Colonic mucosa (tissue), 4 donors: Measurements from ENCODE around the gene NAGK. TPM values are rescaled to one million over a fixed set of nuclear protein-coding genes. Genes with fewer than 3 reads are reported as not detected.
"Not testable (repeated sequence)": the region's sequence is repeated elsewhere in the genome, so short reads cannot be mapped to it uniquely, and the experiment has no call there.

ENCODE experiments used
- DNase-seq: peaks from one replicate; pipeline ENCODE4 v3.0.0-alpha.2; 2020
- H3K27ac ChIP-seq: fragments of 200-600 bp; one replicate; pipeline ENCODE4 v1.8.0; 2021
- H3K27me3 ChIP-seq: fragments of 200-600 bp; one replicate; pipeline ENCODE4 v1.8.0; 2021
- H3K36me3 ChIP-seq: fragments of 200-600 bp; one replicate; pipeline ENCODE4 v1.8.0; 2021
- H3K4me1 ChIP-seq: fragments of 200-600 bp; one replicate; pipeline ENCODE4 v1.8.0; 2021; ENCODE audit warnings: mild to moderate bottlenecking
- H3K4me3 ChIP-seq: fragments of 200-600 bp; one replicate; pipeline ENCODE4 v1.8.0; 2021
- H3K9ac ChIP-seq, 2 donors: one replicate each; pipeline ENCODE4 v1.7.0; 2013; ENCODE audit warnings: control low read depth in 2 of 2, low read depth in 2 of 2, low read length in 2 of 2
- H3K9me3 ChIP-seq: fragments of 200-600 bp; one replicate; pipeline ENCODE4 v1.8.0; 2021
- intact Hi-C: fragments of 100-400 bp; cut with DNase I; formaldehyde crosslinking; loops from one replicate; pipeline ENCODE4 v1.14.1; 2022
- total RNA-seq, 2 donors: library from RNA; stranded (reverse); fragmentation: NEBNext Ultra II Directional in 1 of 2; extraction: Animal tissue kit (Norgen Biotek cat#: 25700) in 1 of 2; gene quantifications; one replicate each; pipeline ENCODE4 v1.2.1, GENCODE V29; 2021
- TF ChIP-seq, protein P1 (sequence below): fragments of 200-600 bp; IDR thresholded peaks from one replicate; pipeline ENCODE4 v1.8.0; 2022; ENCODE audit warnings: antibody characterized with exemption, mild to moderate bottlenecking
- donor health status: healthy.
- donor health status: DM: no; HTN: no; CAD: no.
- donor health status: DM: no; HTN: no; CAD: no.

Gene NAGK
- total RNA-seq, 2 donors from 2014 or later = 55.6 to 68.4 TPM

GRCh38 chr2:71045151-71045550, 23.3 kb upstream of the NAGK start:
- intact Hi-C loops = no loop called here
- TF ChIP-seq, protein P1, sequence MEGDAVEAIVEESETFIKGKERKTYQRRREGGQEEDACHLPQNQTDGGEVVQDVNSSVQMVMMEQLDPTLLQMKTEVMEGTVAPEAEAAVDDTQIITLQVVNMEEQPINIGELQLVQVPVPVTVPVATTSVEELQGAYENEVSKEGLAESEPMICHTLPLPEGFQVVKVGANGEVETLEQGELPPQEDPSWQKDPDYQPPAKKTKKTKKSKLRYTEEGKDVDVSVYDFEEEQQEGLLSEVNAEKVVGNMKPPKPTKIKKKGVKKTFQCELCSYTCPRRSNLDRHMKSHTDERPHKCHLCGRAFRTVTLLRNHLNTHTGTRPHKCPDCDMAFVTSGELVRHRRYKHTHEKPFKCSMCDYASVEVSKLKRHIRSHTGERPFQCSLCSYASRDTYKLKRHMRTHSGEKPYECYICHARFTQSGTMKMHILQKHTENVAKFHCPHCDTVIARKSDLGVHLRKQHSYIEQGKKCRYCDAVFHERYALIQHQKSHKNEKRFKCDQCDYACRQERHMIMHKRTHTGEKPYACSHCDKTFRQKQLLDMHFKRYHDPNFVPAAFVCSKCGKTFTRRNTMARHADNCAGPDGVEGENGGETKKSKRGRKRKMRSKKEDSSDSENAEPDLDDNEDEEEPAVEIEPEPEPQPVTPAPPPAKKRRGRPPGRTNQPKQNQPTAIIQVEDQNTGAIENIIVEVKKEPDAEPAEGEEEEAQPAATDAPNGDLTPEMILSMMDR = no peak
- H3K4me1 ChIP-seq = no peaks in the 10 kb centered on the region

DNA sequence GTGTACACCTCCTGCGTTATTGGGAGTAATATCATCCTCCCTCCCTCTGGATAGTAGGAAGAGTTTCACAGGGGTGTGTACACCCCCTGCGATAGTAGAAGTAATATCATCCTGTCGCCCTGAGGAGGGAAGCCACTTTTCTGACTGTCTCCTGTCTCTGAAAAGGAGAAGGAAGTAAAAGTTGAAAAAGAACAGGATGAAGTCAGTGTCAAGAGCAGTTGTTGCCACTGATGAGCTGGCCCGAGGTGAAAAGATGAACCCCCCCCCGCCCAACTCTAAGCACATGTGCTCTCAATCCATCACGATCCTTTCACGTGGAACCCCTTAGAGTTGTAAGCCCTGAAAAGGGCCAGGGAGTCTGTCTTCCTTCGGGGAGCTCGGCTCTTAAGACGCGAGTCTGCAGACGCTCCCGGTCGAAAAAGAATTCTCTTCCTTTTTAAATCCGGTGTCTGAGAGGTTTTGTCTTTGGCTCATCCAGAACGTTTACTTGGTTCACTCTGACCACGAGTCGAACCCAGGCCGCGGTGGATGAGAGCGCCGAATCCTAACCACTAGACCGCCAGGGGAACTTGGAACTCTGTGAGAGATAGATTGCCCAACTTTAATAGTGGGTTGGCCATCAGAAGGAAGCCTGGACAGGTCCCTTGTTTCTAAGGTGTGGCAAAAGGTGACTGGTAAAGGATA, 22.4 kb upstream of the NAGK start:
- Histone ChIP-seq H3K4me3 (no peak overlapping the region), H3K9me3 (no peaks in the 10 kb centered on the region), H3K27ac (no peak overlapping the region), H3K4me1 (no peaks in the 10 kb centered on the region), H3K9ac (no peak overlapping the region), H3K27me3 (no peaks in the 10 kb centered on the region), H3K36me3 (no peaks in the 10 kb centered on the region)
- intact Hi-C loops = no loop called here
- DNase-seq = no peak
- TF ChIP-seq, protein P1 = no peak

More at GRCh38 chr2:71045151-71045550, 23.3 kb upstream of the NAGK start:
- H3K27me3 ChIP-seq = no peaks in the 10 kb centered on the region
- no peak for DNase-seq
- H3K9me3 ChIP-seq = no peaks in the 10 kb centered on the region
- H3K9ac ChIP-seq = no peak overlapping the region
- H3K4me3 ChIP-seq = no peak overlapping the region
- no peak overlapping the region for H3K27ac ChIP-seq
- no peaks in the 10 kb centered on the region for H3K36me3 ChIP-seq

GRCh38 chr2:71048096-71048495, 20.4 kb upstream of the NAGK start:
- TF ChIP-seq, protein P1 = no peak
- no peak for DNase-seq
- H3K27me3 ChIP-seq = no peaks in the 10 kb centered on the region
- no peaks in the 10 kb centered on the region for H3K4me1 ChIP-seq
- no peaks in the 10 kb centered on the region for H3K36me3 ChIP-seq
- no peak overlapping the region for H3K4me3 ChIP-seq
- no peaks in the 10 kb centered on the region for H3K9me3 ChIP-seq
- H3K27ac ChIP-seq = no peak overlapping the region
- intact Hi-C loops = no loop called here
- no peak overlapping the region for H3K9ac ChIP-seq

DNA sequence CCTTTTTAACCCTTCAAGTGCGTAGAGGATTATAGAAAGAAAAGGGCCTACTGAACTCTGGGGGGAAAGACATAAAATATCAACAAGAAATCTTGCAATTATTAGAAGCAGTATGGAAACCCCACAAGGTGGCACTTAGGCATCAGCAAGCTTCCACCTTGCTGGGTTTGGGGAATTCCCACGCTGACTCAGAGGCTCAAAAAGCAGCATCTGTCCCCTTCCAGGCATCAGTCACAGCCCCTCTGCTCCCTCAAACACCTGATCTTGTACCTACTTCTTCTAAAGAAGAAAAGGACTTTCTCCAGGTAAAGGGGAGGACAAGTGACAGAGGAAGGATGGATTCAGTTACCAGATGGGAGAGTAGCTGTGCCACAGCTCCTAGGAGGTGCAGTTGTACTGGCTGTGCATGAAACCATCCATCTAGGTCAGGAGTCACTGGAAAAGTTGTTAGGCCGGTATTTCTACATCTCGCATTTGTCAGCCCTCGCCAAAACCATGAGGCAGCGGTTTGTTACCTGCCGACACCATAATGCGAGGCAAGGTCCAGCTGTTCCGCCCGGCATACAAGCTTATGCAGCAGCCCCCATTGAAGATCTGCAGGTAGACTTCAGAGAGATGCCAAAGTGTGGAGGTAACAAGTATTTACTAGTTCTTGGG, 18.6 kb upstream of the NAGK start:
- H3K27ac ChIP-seq, intact Hi-C loops: not testable (repeated sequence)
- DNase-seq = peak; percentile 36

GRCh38 chr2:71055206-71055740, 13.2 kb upstream of the NAGK start:
- H3K4me1 ChIP-seq, H3K36me3 ChIP-seq, H3K27me3 ChIP-seq, H3K27ac ChIP-seq, H3K4me3 ChIP-seq, H3K9me3 ChIP-seq, intact Hi-C loops, H3K9ac ChIP-seq, DNase-seq: not testable (repeated sequence)

More for the DNA sequence above, 18.6 kb upstream of the NAGK start:
- H3K9ac ChIP-seq, H3K9me3 ChIP-seq, H3K4me1 ChIP-seq, H3K27me3 ChIP-seq, H3K36me3 ChIP-seq, H3K4me3 ChIP-seq: not testable (repeated sequence)

DNA sequence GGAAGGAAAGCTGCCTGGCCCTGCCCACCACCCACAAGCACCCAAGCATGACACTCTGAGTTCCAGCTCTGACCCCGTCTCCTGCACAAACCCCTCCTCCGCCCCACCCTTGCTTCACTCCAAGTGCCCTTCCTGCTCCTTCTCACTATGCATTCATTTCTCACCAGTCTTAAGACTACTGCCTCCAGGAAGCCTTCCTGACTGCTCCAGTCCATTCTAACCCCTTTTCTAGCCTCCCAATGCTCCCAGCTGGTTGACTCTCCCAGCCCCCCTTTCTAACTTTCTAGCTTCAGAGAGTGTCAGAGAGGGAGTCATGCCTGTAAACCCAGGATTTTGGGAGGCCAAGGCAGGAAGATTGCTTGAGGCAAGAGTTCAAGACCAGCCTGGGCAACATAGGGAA, 8.2 kb upstream of the NAGK start:
- H3K9ac ChIP-seq = no peak overlapping the region
- no peaks in the 10 kb centered on the region for H3K9me3 ChIP-seq
- DNase-seq = no peak
- no peak overlapping the region for H3K4me3 ChIP-seq
- H3K36me3 ChIP-seq = no peaks in the 10 kb centered on the region
- H3K4me1 ChIP-seq = no peaks in the 10 kb centered on the region
- no peaks in the 10 kb centered on the region for H3K27me3 ChIP-seq
- TF ChIP-seq, protein P1 = no peak
- no peak overlapping the region for H3K27ac ChIP-seq
- intact Hi-C loops = no loop called here
